ENCODE measurements around the gene CDC42BPG.
A peak's percentile ranks its signal among the peaks of the same experiment; 100 is the strongest.

CDC42BPG gene

GRCh38 chr11:64868904-64869570 lies 24.6 kb upstream of the CDC42BPG start:
- peak overlapping the region; percentile 96 for H3K27ac ChIP-seq (ENCODE audit: low read depth, low read length, poor library complexity, severe bottlenecking)
- no peaks in the 10 kb centered on the region for H4K20me1 ChIP-seq (ENCODE audit: insufficient read depth, low read length)
- peaks cover 93% of the 10 kb centered on the region for H3K4me1 ChIP-seq (ENCODE audit: insufficient read depth, low read length, severe bottlenecking)
- no peak overlapping the region for H2AFZ ChIP-seq (ENCODE audit: low read length)
- H3K4me3 ChIP-seq (ENCODE audit: low read depth, low read length, poor library complexity, severe bottlenecking) = peak overlapping the region; percentile 51
- no peaks in the 10 kb centered on the region for H3K27me3 ChIP-seq (ENCODE audit: insufficient read depth, low read length)
- TF ChIP-seq EZH2 (IDR thresholded peaks at IDR 0.05; ENCODE audit: borderline replicate concordance, low read length) (no peak), CTCF (IDR thresholded peaks at IDR 0.05; ENCODE audit: low read length) (no peak)
- peaks cover 6% of the 10 kb centered on the region; the same call in 1 of the 2 replicates for H3F3A ChIP-seq (ENCODE audit: insufficient read depth, low read length)
- H3K4me2 ChIP-seq (ENCODE audit: low read length) = peak overlapping the region; percentile 70
- no peaks in the 10 kb centered on the region for H3K9me3 ChIP-seq (ENCODE audit: low read length)
- peaks cover 13% of the 10 kb centered on the region; the same call in 1 of the 2 replicates for H3K79me2 ChIP-seq (ENCODE audit: insufficient read depth, low read length)
- peaks cover 68% of the 10 kb centered on the region for H3K36me3 ChIP-seq (ENCODE audit: insufficient read depth, low read length)
- H3K9me2 ChIP-seq (ENCODE audit: low read depth, low read length) = no peaks in the 10 kb centered on the region
- H3K9ac ChIP-seq (ENCODE audit: low read length) = peak overlapping the region; percentile 70

- H3K36me3 ChIP-seq (ENCODE audit: insufficient read depth, low read length) = peaks cover 61% of the 10 kb centered on the region
- no peak overlapping the region for H2AFZ ChIP-seq (ENCODE audit: low read length)
- H3K9ac ChIP-seq (ENCODE audit: low read length) = peak overlapping the region; percentile 70; the same call in 1 of the 2 replicates
- peaks cover 7% of the 10 kb centered on the region; the same call in 1 of the 2 replicates for H3F3A ChIP-seq (ENCODE audit: insufficient read depth, low read length)
- H3K27ac ChIP-seq (ENCODE audit: low read depth, low read length, poor library complexity, severe bottlenecking) = peak overlapping the region; percentile 96
- no peaks in the 10 kb centered on the region for H4K20me1 ChIP-seq (ENCODE audit: insufficient read depth, low read length)
- 0 out of 2 replicates have a peak overlapping the region, but pooled peaks have one; percentile 70 for H3K4me2 ChIP-seq (ENCODE audit: low read length)
- H3K9me2 ChIP-seq (ENCODE audit: low read depth, low read length) = no peaks in the 10 kb centered on the region
- TF ChIP-seq EZH2 (IDR thresholded peaks at IDR 0.05; ENCODE audit: borderline replicate concordance, low read length) (no peak), CTCF (IDR thresholded peaks at IDR 0.05; ENCODE audit: low read length) (no peak)
- no peak overlapping the region for H3K4me3 ChIP-seq (ENCODE audit: low read depth, low read length, poor library complexity, severe bottlenecking)
- H3K79me2 ChIP-seq (ENCODE audit: insufficient read depth, low read length) = peaks cover 19% of the 10 kb centered on the region; the same call in 1 of the 2 replicates
- H3K9me3 ChIP-seq (ENCODE audit: low read length) = no peaks in the 10 kb centered on the region
- H3K4me1 ChIP-seq (ENCODE audit: insufficient read depth, low read length, severe bottlenecking) = peaks cover 93% of the 10 kb centered on the region
- H3K27me3 ChIP-seq (ENCODE audit: insufficient read depth, low read length) = no peaks in the 10 kb centered on the region
Observed at GRCh38 chr11:64867748-64868462, 23.5 kb upstream of the CDC42BPG start.

- Histone ChIP-seq H3K9me2 (ENCODE audit: low read depth, low read length) (no peaks in the 10 kb centered on the region), H4K20me1 (ENCODE audit: insufficient read depth, low read length) (no peaks in the 10 kb centered on the region), H3K27me3 (ENCODE audit: insufficient read depth, low read length) (no peaks in the 10 kb centered on the region), H3K79me2 (ENCODE audit: insufficient read depth, low read length) (peaks cover 19% of the 10 kb centered on the region; the same call in 1 of the 2 replicates), H3K4me3 (ENCODE audit: low read depth, low read length, poor library complexity, severe bottlenecking) (no peak overlapping the region), H3K4me1 (ENCODE audit: insufficient read depth, low read length, severe bottlenecking) (peaks cover 93% of the 10 kb centered on the region), H3K9me3 (ENCODE audit: low read length) (no peaks in the 10 kb centered on the region), H2AFZ (ENCODE audit: low read length) (no peak overlapping the region), H3K9ac (ENCODE audit: low read length) (no peak overlapping the region; the same call in 1 of the 2 replicates), H3K36me3 (ENCODE audit: insufficient read depth, low read length) (peaks cover 44% of the 10 kb centered on the region), H3K27ac (ENCODE audit: low read depth, low read length, poor library complexity, severe bottlenecking) (peak overlapping the region; percentile 99), H3K4me2 (ENCODE audit: low read length) (peak overlapping the region; percentile 71), H3F3A (ENCODE audit: insufficient read depth, low read length) (peaks cover 15% of the 10 kb centered on the region)
- TF ChIP-seq CTCF (IDR thresholded peaks at IDR 0.05; ENCODE audit: low read length) (no peak), EZH2 (IDR thresholded peaks at IDR 0.05; ENCODE audit: borderline replicate concordance, low read length) (no peak)
Observed at GRCh38 chr11:64866173-64866491, 21.7 kb upstream of the CDC42BPG start.
